Testis (tissue), 2 donors: Measurements from ENCODE around the gene RLBP1.

Experiments
- POLR2A ChIP-seq: fragments of 450-650 bp; IDR thresholded peaks from one replicate; pipeline ENCODE4 v1.6.1; 2017; ENCODE audit warnings: antibody characterized with exemption, mild to moderate bottlenecking, moderate library complexity
- TF ChIP-seq, protein P1 (sequence below), 3 experiments: fragments of 450-650 bp in 2 of 3; fragments of 200-600 bp in 1 of 3; sonication (generic) in 1 of 3; IDR thresholded peaks; one replicate each; pipeline ENCODE4 v1.5.1; 2016 to 2019; ENCODE audit warnings: antibody characterized with exemption in 3 of 3, mild to moderate bottlenecking in 2 of 3, moderate library complexity in 1 of 3

DNA sequence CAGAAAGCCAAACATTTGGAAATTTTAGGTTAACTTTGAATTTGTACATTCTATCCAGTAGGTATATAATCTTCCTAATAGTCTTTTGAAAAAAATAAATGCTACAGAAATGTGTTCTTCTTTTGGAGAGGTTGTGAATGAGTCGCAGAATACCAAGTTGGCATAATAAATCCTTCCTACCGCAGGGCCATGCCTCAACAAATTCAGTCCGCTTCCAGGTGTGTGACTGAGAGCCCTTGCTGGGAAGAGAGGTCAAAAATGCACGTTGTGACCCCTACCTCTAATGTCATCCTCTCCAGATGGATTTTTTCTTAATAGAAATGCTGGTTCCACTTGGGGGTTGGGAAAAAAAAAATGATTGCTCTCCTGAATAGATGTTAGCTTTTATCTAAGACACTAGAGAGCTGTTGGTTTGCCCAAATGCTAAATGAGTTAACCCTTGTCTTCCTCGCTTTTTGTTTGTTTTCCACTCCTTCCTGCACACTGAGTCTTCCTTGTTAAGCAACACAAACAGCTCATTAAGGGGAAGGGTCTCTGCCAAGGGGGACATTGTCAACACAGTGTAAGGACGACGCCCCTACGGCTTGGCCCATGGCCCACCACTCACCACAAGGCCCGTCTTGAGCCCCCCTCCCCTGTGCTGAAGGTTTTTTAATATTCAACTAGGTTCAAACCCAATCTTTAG, 33.9 kb downstream of the RLBP1 start:
- TF ChIP-seq, protein P1, sequence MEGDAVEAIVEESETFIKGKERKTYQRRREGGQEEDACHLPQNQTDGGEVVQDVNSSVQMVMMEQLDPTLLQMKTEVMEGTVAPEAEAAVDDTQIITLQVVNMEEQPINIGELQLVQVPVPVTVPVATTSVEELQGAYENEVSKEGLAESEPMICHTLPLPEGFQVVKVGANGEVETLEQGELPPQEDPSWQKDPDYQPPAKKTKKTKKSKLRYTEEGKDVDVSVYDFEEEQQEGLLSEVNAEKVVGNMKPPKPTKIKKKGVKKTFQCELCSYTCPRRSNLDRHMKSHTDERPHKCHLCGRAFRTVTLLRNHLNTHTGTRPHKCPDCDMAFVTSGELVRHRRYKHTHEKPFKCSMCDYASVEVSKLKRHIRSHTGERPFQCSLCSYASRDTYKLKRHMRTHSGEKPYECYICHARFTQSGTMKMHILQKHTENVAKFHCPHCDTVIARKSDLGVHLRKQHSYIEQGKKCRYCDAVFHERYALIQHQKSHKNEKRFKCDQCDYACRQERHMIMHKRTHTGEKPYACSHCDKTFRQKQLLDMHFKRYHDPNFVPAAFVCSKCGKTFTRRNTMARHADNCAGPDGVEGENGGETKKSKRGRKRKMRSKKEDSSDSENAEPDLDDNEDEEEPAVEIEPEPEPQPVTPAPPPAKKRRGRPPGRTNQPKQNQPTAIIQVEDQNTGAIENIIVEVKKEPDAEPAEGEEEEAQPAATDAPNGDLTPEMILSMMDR (IDR thresholded peaks at IDR 0.05) = no peak
- no peak for TF ChIP-seq POLR2A
